ENCODE results near the gene TPTE.
"Not testable (repeated sequence)": the region's sequence is repeated elsewhere in the genome, so short reads cannot be mapped to it uniquely, and the experiment has no call there.

GRCh38 chr21:10617133-10617752 lies 95.9 kb downstream of the TPTE start:
- not testable (repeated sequence) for TF ChIP-seq CTCF, POLR2AphosphoS5 (IDR thresholded peaks at IDR 0.05)
